HTR-8/SVneo (cell line): ENCODE measurements around the gene SLC6A6.

ENCODE experiments used
- DNase-seq: peaks from one replicate; pipeline ENCODE4 v3.0.0; 2011; ENCODE audit warnings: low spot score, mixed read lengths; ENCODE audit not compliant: insufficient read length
- FAIRE-seq: peaks from 2 replicates; lab custom pipeline; 2011; peaks lifted over from hg19 to GRCh38; lab: Jason Lieb, UNC

Gene SLC6A6

GRCh38 chr3:14525685-14526631 lies 123.6 kb downstream of the SLC6A6 start:
- FAIRE-seq, result no peak

GRCh38 chr3:14528081-14528480 lies 125.7 kb downstream of the SLC6A6 start:
- no peak for FAIRE-seq
- no peak for DNase-seq

More at GRCh38 chr3:14525685-14526631, 123.6 kb downstream of the SLC6A6 start:
- DNase-seq, result no peak

- no peak for FAIRE-seq
- DNase-seq, result no peak
Observed at GRCh38 chr3:14531856-14532395, 129.5 kb downstream of the SLC6A6 start.

GRCh38 chr3:14532691-14533456 lies 130.5 kb downstream of the SLC6A6 start:
- DNase-seq (no peak), FAIRE-seq (no peak)

GRCh38 chr3:14533457-14533958 lies 131.1 kb downstream of the SLC6A6 start:
- FAIRE-seq, result no peak
- DNase-seq, result no peak

- DNase-seq (no peak), FAIRE-seq (no peak)
Observed at GRCh38 chr3:14534516-14535191, 132.2 kb downstream of the SLC6A6 start.

- FAIRE-seq, result no peak
- no peak for DNase-seq
Observed at GRCh38 chr3:14535616-14536015, 133.2 kb downstream of the SLC6A6 start.

GRCh38 chr3:14536055-14536815 lies 133.8 kb downstream of the SLC6A6 start:
- DNase-seq (no peak), FAIRE-seq (no peak)

GRCh38 chr3:14536837-14537589 lies 134.6 kb downstream of the SLC6A6 start:
- no peak for FAIRE-seq
- DNase-seq, result no peak

- FAIRE-seq (no peak), DNase-seq (no peak)
Observed at GRCh38 chr3:14537590-14538450, 135.4 kb downstream of the SLC6A6 start.

- no peak for FAIRE-seq
Observed at GRCh38 chr3:14538451-14539088, 136.2 kb downstream of the SLC6A6 start.

More at GRCh38 chr3:14538451-14539088, 136.2 kb downstream of the SLC6A6 start:
- DNase-seq, result no peak
